ENCODE measurements around the gene PERM1. TPM values are rescaled to one million over a fixed set of nuclear protein-coding genes. Genes with fewer than 3 reads are reported as not detected.
"Not testable (repeated sequence)": the region's sequence is repeated elsewhere in the genome, so short reads cannot be mapped to it uniquely, and the experiment has no call there.

The PERM1 gene
- total and polyA plus RNA-seq, 7 donors, result 13.9 to 249 (median 80.3) TPM

DNA sequence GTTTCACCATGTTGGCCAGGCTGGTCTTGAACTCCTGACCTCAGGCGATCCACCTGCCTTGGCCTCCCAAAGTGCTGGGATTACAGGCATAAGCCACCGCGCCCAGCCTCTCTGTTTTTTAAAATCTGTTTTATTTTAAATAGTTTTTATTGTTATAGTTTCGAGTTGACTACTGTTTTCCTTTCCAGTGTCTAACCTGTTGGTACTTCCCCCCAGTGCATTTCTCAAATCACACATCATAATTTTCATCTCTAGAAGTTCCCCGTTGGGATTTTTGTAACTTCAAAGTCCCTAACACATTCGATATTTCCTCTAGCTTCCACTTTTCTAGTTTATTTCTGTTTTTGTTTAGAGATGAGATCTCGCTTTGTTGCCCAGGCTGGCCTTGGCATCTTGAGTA, 10.5 kb upstream of the PERM1 start:
- DNase-seq, result no peak
- H3K27ac ChIP-seq, result no peak overlapping the region
- no peaks in the 10 kb centered on the region for H3K4me1 ChIP-seq
- H3K9me3 ChIP-seq, result no peaks in the 10 kb centered on the region
- no peaks in the 10 kb centered on the region for H3K27me3 ChIP-seq (ENCODE audit: insufficient read depth in 3 of 3, low read length in 2 of 3)
- no peak overlapping the region for H3K4me3 ChIP-seq
- H3K36me3 ChIP-seq (ENCODE audit: insufficient read depth in 1 of 2, low read depth in 1 of 2), result no peaks in the 10 kb centered on the region
- WGBS, 3 donors, result 93 to 94% (median 94%) methylated on average over 7 of the region's 7 CpGs
- TF ChIP-seq, protein P1, sequence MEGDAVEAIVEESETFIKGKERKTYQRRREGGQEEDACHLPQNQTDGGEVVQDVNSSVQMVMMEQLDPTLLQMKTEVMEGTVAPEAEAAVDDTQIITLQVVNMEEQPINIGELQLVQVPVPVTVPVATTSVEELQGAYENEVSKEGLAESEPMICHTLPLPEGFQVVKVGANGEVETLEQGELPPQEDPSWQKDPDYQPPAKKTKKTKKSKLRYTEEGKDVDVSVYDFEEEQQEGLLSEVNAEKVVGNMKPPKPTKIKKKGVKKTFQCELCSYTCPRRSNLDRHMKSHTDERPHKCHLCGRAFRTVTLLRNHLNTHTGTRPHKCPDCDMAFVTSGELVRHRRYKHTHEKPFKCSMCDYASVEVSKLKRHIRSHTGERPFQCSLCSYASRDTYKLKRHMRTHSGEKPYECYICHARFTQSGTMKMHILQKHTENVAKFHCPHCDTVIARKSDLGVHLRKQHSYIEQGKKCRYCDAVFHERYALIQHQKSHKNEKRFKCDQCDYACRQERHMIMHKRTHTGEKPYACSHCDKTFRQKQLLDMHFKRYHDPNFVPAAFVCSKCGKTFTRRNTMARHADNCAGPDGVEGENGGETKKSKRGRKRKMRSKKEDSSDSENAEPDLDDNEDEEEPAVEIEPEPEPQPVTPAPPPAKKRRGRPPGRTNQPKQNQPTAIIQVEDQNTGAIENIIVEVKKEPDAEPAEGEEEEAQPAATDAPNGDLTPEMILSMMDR (IDR thresholded peaks at IDR 0.05), result no peak
- intact Hi-C loops (cut with DNase I), result no loop called here
- no peak for ATAC-seq

DNA sequence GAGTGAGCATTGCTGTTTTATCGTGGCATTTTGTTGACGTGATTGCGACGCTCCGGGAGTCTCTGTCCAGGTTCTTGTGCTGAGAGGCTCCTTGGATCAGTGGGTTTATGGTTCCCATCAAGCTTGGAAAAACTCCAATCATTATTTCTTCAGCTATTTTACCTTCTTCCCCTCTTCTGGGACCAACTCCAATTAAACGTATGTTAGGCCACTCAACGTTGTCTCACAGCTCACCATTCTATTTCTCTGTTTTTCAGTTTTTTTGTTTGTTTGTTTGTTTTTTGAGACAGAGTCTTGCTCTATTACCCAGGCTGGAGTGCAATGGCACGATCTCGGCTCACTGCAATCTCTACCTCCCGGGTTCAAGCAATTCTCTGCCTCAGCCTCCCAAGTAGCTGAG, 10.0 kb upstream of the PERM1 start:
- TF ChIP-seq, protein P1 (IDR thresholded peaks at IDR 0.05), result no peak
- H3K36me3 ChIP-seq (ENCODE audit: insufficient read depth in 1 of 2, low read depth in 1 of 2), result no peaks in the 10 kb centered on the region
- 96 to 97% (median 97%) methylated on average over 10 of the region's 10 CpGs for WGBS, 3 donors
- no peak overlapping the region for H3K4me3 ChIP-seq
- no peaks in the 10 kb centered on the region for H3K27me3 ChIP-seq (ENCODE audit: insufficient read depth in 3 of 3, low read length in 2 of 3)
- no peaks in the 10 kb centered on the region for H3K9me3 ChIP-seq
- no peaks in the 10 kb centered on the region for H3K4me1 ChIP-seq
- ATAC-seq (no peak), DNase-seq (no peak)
- intact Hi-C loops (cut with DNase I), result no loop called here
- H3K27ac ChIP-seq, result no peak overlapping the region

DNA sequence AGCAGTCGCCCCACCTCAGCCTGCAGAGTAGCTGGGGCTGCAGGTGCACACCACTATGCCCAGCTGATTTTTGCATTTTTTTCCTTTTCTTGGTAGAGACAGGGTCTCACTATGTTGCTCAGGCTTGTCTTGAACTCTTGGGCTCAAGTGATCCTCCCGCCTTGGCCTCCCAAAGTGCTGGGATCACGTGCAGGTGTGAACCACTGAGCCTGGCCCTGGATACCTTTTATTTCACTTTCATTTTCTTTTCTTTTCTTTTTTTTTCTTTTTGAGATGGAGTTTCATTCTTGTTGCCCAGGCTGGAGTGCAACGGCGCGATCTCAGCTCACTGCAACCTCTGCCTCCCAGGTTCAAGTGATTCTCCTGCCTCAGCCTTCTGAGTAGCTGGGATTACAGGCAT, 9.4 kb upstream of the PERM1 start:
- WGBS, 3 donors, result 90 to 99% (median 95%) methylated on average over 6 of the region's 6 CpGs
- ATAC-seq; H3K4me3 ChIP-seq; H3K27me3 ChIP-seq (ENCODE audit: insufficient read depth in 3 of 3, low read length in 2 of 3); intact Hi-C loops (cut with DNase I); H3K9me3 ChIP-seq; H3K27ac ChIP-seq; DNase-seq; H3K4me1 ChIP-seq; H3K36me3 ChIP-seq (ENCODE audit: insufficient read depth in 1 of 2, low read depth in 1 of 2): not testable (repeated sequence)

DNA sequence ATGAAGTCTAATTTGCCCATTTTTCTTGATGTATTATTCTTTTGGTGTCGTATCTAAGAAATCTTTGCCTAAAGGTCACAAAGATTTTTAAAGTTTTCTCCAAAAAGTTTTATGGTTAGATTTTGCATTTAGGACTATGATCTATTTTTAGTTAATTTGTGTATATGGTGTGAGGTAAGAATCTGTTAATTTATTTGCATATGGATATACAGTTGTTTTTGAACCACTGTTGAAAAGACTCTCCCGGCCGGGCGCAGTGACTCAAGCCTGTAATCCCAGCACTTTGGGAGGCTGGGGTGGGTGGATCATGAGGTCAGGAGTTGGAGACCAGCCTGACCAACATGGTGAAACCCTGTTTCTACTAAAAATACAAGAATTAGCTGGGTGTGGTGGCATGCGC, 6.2 kb upstream of the PERM1 start:
- H3K36me3 ChIP-seq (ENCODE audit: insufficient read depth in 1 of 2, low read depth in 1 of 2); ATAC-seq; H3K4me1 ChIP-seq; H3K27ac ChIP-seq; H3K9me3 ChIP-seq; H3K4me3 ChIP-seq; H3K27me3 ChIP-seq (ENCODE audit: insufficient read depth in 3 of 3, low read length in 2 of 3); DNase-seq; intact Hi-C loops (cut with DNase I): not testable (repeated sequence)
- WGBS, 3 donors, result 82 to 91% (median 83%) methylated on average over 5 of the region's 5 CpGs

DNA sequence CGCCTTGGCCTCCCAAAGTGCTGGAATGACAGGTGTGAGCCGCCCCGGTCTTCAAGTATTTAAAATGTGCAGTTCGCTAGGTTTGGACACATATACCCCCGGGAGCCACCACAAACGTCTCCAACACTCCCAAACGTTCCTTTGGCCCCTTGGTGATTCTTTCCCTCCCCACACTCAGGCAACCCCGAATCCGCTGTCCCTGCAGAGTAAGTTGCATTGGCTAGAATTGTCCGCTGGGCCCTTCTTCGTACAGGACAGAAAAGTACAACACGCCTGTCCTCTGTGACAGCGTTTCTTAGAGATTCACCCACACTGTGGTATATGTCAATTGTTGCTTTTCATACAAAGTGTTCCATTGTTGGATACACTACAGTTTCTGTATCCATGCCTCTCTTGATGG, 3.2 kb upstream of the PERM1 start:
- 76 to 78% (median 78%) methylated on average over 13 of the region's 13 CpGs for WGBS, 3 donors
- Histone ChIP-seq H3K36me3 (ENCODE audit: insufficient read depth in 1 of 2, low read depth in 1 of 2) (no peaks in the 10 kb centered on the region), H3K4me3 (no peak overlapping the region), H3K27me3 (ENCODE audit: insufficient read depth in 3 of 3, low read length in 2 of 3) (no peaks in the 10 kb centered on the region), H3K9me3 (no peaks in the 10 kb centered on the region), H3K4me1 (peaks cover 20% of the 10 kb centered on the region), H3K27ac (no peak overlapping the region)
- intact Hi-C loops (cut with DNase I), result loop anchor here in 1 of 2 donors (2.0 kb wide), 2 partner anchors 14 to 78 kb away; no protein-coding TSS in a partner anchor
- ATAC-seq (no peak), DNase-seq (no peak)
- TF ChIP-seq, protein P1 (IDR thresholded peaks at IDR 0.05), result no peak

DNA sequence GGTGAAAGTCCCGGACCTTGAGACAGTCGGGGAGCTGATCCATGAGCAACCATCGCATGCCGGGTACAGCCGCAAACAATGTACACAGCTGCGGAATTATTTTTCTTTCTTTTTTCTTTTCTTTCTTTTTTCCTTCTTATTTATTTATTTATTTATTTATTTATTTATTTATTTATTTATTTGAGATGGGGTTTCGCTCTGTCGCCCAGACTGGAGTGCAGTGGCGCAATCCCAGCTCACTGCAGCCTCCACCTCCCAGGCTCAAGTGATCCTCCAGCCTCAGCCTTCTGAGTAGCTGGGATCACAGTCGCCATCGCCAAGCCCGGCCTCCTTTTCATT, 2.6 kb upstream of the PERM1 start:
- Histone ChIP-seq H3K36me3 (ENCODE audit: insufficient read depth in 1 of 2, low read depth in 1 of 2) (no peaks in the 10 kb centered on the region), H3K4me3 (peak overlapping the region; percentile 49), H3K9me3 (no peaks in the 10 kb centered on the region), H3K27ac (no peak overlapping the region), H3K27me3 (ENCODE audit: insufficient read depth in 3 of 3, low read length in 2 of 3) (no peaks in the 10 kb centered on the region), H3K4me1 (peaks cover 27% of the 10 kb centered on the region)
- WGBS, 3 donors, result 59 to 64% (median 59%) methylated on average over 12 of the region's 12 CpGs
- DNase-seq, result no peak
- TF ChIP-seq, protein P1 (IDR thresholded peaks at IDR 0.05), result no peak
- no peak for ATAC-seq
- intact Hi-C loops (cut with DNase I), result loop anchor here (1.0 to 5.0 kb wide), 4 partner anchors 14 to 308 kb away; no protein-coding TSS in a partner anchor
